Stimulated activated CD4-positive, alpha-beta T cell treated with anti-CD3 and anti-CD28 coated beads, Interleukin-1b, Interleukin-23, amount 100 ng/mL, for 24 hours (primary cell): ENCODE results near the gene PRRT4.

Experiments used
- DNase-seq, 4 experiments: peaks; one replicate each; pipeline ENCODE4 v3.0.0-alpha.2; 2020; ENCODE audit warnings: low read depth in 4 of 4, low spot score in 1 of 4

PRRT4 gene

GRCh38 chr7:128376077-128376476, 14.6 kb upstream of the PRRT4 start:
- DNase-seq, result no peak

- no peak for DNase-seq
Observed at GRCh38 chr7:128374041-128374440, 12.6 kb upstream of the PRRT4 start.

- DNase-seq, result no peak
Observed at GRCh38 chr7:128373606-128374005, 12.1 kb upstream of the PRRT4 start.

- DNase-seq, result no peak
Observed at GRCh38 chr7:128370491-128370890, 9.0 kb upstream of the PRRT4 start.

- no peak for DNase-seq
Observed at GRCh38 chr7:128366986-128367385, 5.5 kb upstream of the PRRT4 start.

GRCh38 chr7:128366300-128366699, 4.8 kb upstream of the PRRT4 start:
- DNase-seq, result no peak

GRCh38 chr7:128365432-128365831, 3.9 kb upstream of the PRRT4 start:
- no peak for DNase-seq

GRCh38 chr7:128364166-128364870, 2.8 kb upstream of the PRRT4 start:
- DNase-seq, result no peak

- DNase-seq, result no peak
Observed at GRCh38 chr7:128363261-128363721, 1.8 kb upstream of the PRRT4 start.

- no peak for DNase-seq
Observed at GRCh38 chr7:128362670-128363069, 1.2 kb upstream of the PRRT4 start.

GRCh38 chr7:128360359-128360678, 1.2 kb downstream of the PRRT4 start:
- DNase-seq, result no peak

- no peak for DNase-seq
Observed at GRCh38 chr7:128359939-128360338, 1.6 kb downstream of the PRRT4 start.

GRCh38 chr7:128359336-128359735, 2.2 kb downstream of the PRRT4 start:
- DNase-seq, result no peak

- DNase-seq, result no peak
Observed at GRCh38 chr7:128358233-128358632, 3.3 kb downstream of the PRRT4 start.

GRCh38 chr7:128357217-128357613, 4.3 kb downstream of the PRRT4 start:
- no peak for DNase-seq

- no peak for DNase-seq
Observed at GRCh38 chr7:128356546-128357216, 4.8 kb downstream of the PRRT4 start.

GRCh38 chr7:128353610-128354009, 7.9 kb downstream of the PRRT4 start:
- DNase-seq, result no peak

GRCh38 chr7:128353189-128353588, 8.3 kb downstream of the PRRT4 start:
- DNase-seq, result no peak

- DNase-seq, result no peak
Observed at GRCh38 chr7:128352636-128353035, 8.9 kb downstream of the PRRT4 start.

- no peak for DNase-seq
Observed at GRCh38 chr7:128352153-128352537, 9.3 kb downstream of the PRRT4 start.

GRCh38 chr7:128351296-128352152, 10.0 kb downstream of the PRRT4 start:
- DNase-seq, result no peak

GRCh38 chr7:128350708-128351295, 10.7 kb downstream of the PRRT4 start:
- DNase-seq, result no peak
